A673 (cell line): ENCODE data around the gene NOVA1. TPM values are rescaled to one million over a fixed set of nuclear protein-coding genes. Genes with fewer than 3 reads are reported as not detected.

Source experiments
- BruUV-seq: library from RNA; stranded (reverse); fragments of 400-500 nt; replicated peaks from 2 replicates; lab custom pipeline; 2021; lab: Mats Ljungman, UMichigan
- CTCF ChIA-PET: fragments of 300-600 bp; sonication (Branson Sonifier 250); formaldehyde crosslinking; loops from one replicate; lab custom pipeline; 2022; ENCODE audit warnings: antibody characterized with exemption; lab: Charles Lee
- POLR2A ChIA-PET: fragments of 300-600 bp; sonication (Branson Sonifier 250); formaldehyde crosslinking; loops from one replicate; lab custom pipeline; 2022; ENCODE audit warnings: antibody characterized with exemption; ENCODE audit not compliant: low non-redundant PET; lab: Charles Lee
- DNase-seq: peaks from one replicate; pipeline ENCODE4 v3.0.0-alpha.2; 2015; ENCODE audit warnings: low spot score
- H3K27ac ChIP-seq: fragments of 200-600 bp; sonication (generic); 2 replicates; pipeline ENCODE4 v1.5.1; 2016; ENCODE audit warnings: mixed run types, low read depth, mild to moderate bottlenecking, mixed read lengths, antibody characterized with exemption, low read length; ENCODE audit not compliant: poor library complexity, severe bottlenecking
- H3K27me3 ChIP-seq: fragments of 200-600 bp; sonication (generic); replicated peaks from 2 replicates; pipeline ENCODE4 v1.6.1; 2017; ENCODE audit warnings: mixed run types, low read depth, mild to moderate bottlenecking, mixed read lengths, antibody characterized with exemption, low read length; ENCODE audit not compliant: insufficient read depth, poor library complexity
- H3K36me3 ChIP-seq: fragments of 200-600 bp; sonication (generic); 2 replicates; pipeline ENCODE4 v1.6.1; 2016; ENCODE audit warnings: mixed run types, mild to moderate bottlenecking, mixed read lengths, antibody characterized with exemption, low read length; ENCODE audit not compliant: insufficient read depth, poor library complexity, severe bottlenecking
- H3K4me1 ChIP-seq: fragments of 200-600 bp; sonication (generic); 2 replicates; pipeline ENCODE4 v1.6.1; 2017; ENCODE audit warnings: mixed run types, mild to moderate bottlenecking, mixed read lengths, antibody characterized with exemption, low read length; ENCODE audit not compliant: insufficient read depth, poor library complexity, severe bottlenecking
- H3K4me3 ChIP-seq: fragments of 200-600 bp; sonication (generic); 2 replicates; pipeline ENCODE4 v1.5.1; 2016; ENCODE audit warnings: low read depth, mixed run types, mild to moderate bottlenecking, mixed read lengths, low read length; ENCODE audit not compliant: poor library complexity, severe bottlenecking
- H3K9me3 ChIP-seq: fragments of 200-600 bp; sonication (generic); 2 replicates; pipeline ENCODE4 v1.6.1; 2016; ENCODE audit warnings: mixed run types, low read depth, mild to moderate bottlenecking, mixed read lengths, antibody characterized with exemption, low read length; ENCODE audit not compliant: poor library complexity, severe bottlenecking
- EZH2 ChIP-seq: fragments of 200-600 bp; sonication (generic); IDR thresholded peaks from 2 replicates; pipeline ENCODE4 v1.6.1; 2017; ENCODE audit warnings: borderline replicate concordance, low read depth, mild to moderate bottlenecking, mixed read lengths, antibody characterized with exemption, low read length; ENCODE audit not compliant: poor library complexity, severe bottlenecking
- intact Hi-C: fragments of 100-400 bp; cut with micrococcal nuclease; formaldehyde crosslinking; loops from one replicate; pipeline ENCODE4 v1.10.0; 2022; ENCODE audit not compliant: unreplicated experiment
- total RNA-seq: library from RNA; stranded (reverse); gene quantifications from 2 replicates; pipeline ENCODE4 v1.2.3, GENCODE V29; 2021
- TF ChIP-seq, protein P1 (sequence below): fragments of 300-800, 200-600 bp; sonication (generic); conservative IDR thresholded peaks from 2 replicates; pipeline ENCODE4 v1.5.1; 2017; ENCODE audit warnings: low read depth, mild to moderate bottlenecking, antibody characterized with exemption, low read length, moderate library complexity, mixed read lengths

Gene NOVA1
- total RNA-seq, 1 experiment from 2014 or later: 13.4 TPM

DNA sequence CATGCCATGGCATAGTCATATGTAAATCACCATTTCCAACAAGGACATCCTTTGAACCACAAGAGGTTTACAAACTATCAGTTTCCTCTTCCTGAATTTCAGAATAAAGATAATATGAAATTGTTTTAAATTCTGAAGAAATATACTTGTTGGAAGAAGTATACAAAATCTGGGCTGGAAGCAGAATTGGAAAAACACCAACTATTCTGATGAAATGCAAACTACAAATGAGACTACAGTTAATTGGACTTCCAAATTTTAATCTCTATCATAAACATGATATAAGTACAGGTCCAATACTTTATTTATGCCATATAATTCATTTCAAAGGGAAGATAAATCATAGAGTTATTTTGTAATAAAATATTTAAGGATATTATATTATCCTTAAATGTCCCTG lies 80.1 kb downstream of the NOVA1 start:
- ChIA-PET CTCF (no interaction called here), POLR2A (no interaction called here)
- H3K9me3 ChIP-seq: no peaks in the 10 kb centered on the region
- H3K27me3 ChIP-seq: no peaks in the 10 kb centered on the region
- no peak for DNase-seq
- H3K4me3 ChIP-seq: no peak overlapping the region
- H3K36me3 ChIP-seq: no peaks in the 10 kb centered on the region
- intact Hi-C loops: no loop called here
- BruUV-seq: no TSS peak
- no peak overlapping the region for H3K27ac ChIP-seq
- H3K4me1 ChIP-seq: no peaks in the 10 kb centered on the region
- TF ChIP-seq, protein P1, sequence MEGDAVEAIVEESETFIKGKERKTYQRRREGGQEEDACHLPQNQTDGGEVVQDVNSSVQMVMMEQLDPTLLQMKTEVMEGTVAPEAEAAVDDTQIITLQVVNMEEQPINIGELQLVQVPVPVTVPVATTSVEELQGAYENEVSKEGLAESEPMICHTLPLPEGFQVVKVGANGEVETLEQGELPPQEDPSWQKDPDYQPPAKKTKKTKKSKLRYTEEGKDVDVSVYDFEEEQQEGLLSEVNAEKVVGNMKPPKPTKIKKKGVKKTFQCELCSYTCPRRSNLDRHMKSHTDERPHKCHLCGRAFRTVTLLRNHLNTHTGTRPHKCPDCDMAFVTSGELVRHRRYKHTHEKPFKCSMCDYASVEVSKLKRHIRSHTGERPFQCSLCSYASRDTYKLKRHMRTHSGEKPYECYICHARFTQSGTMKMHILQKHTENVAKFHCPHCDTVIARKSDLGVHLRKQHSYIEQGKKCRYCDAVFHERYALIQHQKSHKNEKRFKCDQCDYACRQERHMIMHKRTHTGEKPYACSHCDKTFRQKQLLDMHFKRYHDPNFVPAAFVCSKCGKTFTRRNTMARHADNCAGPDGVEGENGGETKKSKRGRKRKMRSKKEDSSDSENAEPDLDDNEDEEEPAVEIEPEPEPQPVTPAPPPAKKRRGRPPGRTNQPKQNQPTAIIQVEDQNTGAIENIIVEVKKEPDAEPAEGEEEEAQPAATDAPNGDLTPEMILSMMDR: no peak
- TF ChIP-seq EZH2: no peak

DNA sequence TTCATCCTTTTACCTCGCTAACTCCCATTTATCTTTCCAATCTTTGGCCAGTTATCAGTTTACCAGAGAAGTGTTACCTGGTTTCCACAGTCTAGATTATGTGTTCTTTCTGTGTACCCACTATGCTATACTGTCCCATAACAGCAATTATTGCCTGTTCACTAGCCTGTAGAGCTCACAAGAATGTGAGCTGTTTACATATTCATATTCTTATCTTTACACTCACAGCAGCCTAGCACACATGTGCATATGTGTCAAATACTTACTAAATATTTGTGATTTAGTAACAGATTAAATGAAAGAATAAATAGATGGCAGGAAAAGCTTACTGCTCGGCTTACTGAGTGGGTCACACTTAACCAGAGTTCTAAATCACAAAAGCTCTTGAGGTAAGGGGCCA lies 97.8 kb downstream of the NOVA1 start:
- TF ChIP-seq, protein P1: no peak
- no peak for TF ChIP-seq EZH2
- H3K27ac ChIP-seq: no peak overlapping the region
- no TSS peak for BruUV-seq
- no peak overlapping the region for H3K4me3 ChIP-seq
- POLR2A ChIA-PET: no interaction called here
- intact Hi-C loops: no loop called here
- H3K36me3 ChIP-seq: no peaks in the 10 kb centered on the region
- H3K4me1 ChIP-seq: peaks cover 7% of the 10 kb centered on the region
- no peak for DNase-seq
- no peaks in the 10 kb centered on the region for H3K27me3 ChIP-seq
- H3K9me3 ChIP-seq: no peaks in the 10 kb centered on the region
- CTCF ChIA-PET: no interaction called here

DNA sequence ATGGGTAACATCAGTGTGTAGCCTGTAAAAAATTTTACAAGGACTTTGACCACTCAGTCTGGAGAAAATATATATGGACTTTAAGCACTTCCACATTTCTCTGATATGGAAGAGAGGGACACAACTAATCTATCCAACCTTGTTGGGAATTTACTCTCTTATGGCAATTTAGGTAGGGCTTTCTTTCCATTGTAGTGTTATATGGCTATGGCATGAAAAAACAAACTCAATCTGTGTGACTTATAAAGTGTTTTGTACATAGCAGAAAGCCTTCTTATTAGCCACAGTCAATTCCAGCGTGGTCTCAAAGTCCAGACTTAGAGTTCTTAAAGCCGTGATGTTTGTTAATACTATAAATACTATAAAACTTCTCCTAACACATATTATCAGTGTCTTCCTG lies 98.3 kb downstream of the NOVA1 start:
- Histone ChIP-seq H3K36me3 (no peaks in the 10 kb centered on the region), H3K27me3 (no peaks in the 10 kb centered on the region), H3K4me3 (no peak overlapping the region), H3K9me3 (no peaks in the 10 kb centered on the region), H3K4me1 (peaks cover 7% of the 10 kb centered on the region), H3K27ac (no peak overlapping the region)
- POLR2A ChIA-PET: no interaction called here
- TF ChIP-seq, protein P1: no peak
- no peak for TF ChIP-seq EZH2
- DNase-seq: no peak
- CTCF ChIA-PET: interaction anchor here (0.5 kb wide), 1 partner anchor 42 kb away, joined by 4 read pairs; no protein-coding TSS in a partner anchor
- BruUV-seq: no TSS peak
- intact Hi-C loops: no loop called here
